GM21367 (cell line): ENCODE measurements around the gene SPEN.

ENCODE experiments used
- ATAC-seq: cut with Tn5 transposase; IDR thresholded peaks from one replicate; pipeline ENCODE4 v1.9.1; 2021; ENCODE audit not compliant: unreplicated experiment

SPEN gene

DNA sequence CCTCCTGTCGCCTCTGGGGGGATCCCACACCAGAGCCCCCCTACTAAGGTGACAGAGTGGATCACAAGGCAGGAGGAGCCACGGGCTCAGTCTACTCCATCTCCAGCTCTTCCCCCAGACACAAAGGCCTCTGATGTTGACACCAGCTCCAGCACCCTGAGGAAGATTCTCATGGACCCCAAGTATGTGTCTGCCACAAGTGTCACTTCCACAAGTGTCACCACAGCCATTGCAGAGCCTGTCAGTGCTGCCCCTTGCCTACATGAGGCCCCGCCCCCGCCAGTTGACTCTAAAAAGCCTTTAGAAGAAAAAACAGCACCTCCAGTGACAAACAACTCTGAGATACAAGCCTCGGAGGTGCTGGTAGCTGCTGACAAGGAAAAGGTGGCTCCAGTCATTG, 86.2 kb downstream of the SPEN start:
- no peak for ATAC-seq

DNA sequence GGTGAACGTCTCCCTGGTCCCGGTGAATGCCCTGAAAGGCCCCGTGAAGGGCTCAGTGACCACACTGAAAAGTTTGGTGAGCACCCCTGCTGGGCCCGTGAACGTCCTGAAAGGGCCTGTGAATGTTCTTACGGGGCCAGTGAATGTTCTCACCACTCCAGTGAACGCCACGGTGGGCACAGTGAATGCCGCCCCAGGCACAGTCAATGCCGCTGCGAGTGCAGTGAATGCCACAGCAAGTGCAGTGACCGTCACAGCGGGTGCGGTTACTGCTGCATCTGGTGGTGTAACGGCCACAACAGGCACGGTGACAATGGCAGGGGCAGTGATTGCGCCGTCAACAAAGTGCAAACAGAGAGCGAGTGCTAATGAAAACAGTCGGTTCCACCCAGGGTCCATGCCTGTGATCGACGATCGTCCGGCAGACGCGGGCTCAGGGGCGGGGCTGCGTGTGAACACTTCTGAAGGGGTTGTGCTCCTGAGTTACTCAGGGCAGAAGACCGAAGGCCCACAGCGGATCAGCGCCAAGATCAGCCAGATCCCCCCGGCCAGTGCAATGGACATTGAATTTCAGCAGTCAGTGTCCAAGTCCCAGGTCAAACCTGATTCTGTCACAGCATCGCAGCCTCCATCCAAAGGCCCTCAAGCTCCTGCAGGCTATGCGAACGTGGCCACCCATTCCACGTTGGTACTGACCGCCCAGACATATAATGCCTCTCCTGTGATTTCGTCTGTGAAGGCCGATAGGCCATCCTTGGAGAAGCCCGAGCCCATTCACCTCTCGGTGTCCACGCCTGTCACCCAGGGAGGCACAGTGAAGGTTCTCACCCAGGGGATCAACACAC, 86.9 kb downstream of the SPEN start:
- ATAC-seq: no peak

DNA sequence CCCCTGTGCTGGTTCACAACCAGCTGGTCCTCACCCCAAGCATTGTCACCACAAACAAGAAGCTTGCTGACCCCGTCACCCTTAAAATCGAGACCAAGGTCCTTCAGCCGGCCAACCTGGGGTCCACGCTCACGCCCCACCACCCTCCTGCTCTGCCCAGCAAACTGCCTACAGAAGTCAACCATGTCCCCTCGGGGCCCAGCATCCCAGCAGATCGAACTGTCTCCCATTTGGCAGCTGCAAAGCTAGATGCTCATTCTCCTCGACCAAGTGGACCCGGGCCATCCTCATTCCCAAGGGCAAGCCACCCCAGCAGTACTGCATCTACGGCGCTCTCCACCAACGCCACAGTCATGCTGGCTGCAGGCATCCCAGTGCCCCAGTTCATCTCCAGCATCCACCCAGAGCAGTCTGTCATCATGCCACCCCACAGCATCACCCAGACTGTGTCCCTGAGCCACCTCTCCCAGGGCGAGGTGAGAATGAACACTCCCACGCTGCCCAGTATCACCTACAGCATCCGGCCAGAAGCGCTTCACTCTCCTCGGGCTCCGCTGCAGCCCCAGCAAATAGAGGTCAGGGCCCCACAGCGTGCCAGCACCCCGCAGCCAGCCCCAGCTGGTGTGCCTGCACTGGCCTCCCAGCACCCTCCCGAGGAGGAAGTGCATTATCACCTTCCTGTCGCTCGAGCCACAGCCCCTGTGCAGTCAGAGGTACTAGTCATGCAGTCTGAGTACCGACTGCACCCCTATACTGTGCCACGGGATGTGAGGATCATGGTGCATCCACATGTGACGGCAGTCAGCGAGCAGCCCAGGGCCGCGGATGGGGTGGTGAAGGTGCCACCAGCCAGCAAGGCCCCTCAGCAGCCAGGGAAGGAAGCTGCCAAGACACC, 87.8 kb downstream of the SPEN start:
- ATAC-seq: no peak

DNA sequence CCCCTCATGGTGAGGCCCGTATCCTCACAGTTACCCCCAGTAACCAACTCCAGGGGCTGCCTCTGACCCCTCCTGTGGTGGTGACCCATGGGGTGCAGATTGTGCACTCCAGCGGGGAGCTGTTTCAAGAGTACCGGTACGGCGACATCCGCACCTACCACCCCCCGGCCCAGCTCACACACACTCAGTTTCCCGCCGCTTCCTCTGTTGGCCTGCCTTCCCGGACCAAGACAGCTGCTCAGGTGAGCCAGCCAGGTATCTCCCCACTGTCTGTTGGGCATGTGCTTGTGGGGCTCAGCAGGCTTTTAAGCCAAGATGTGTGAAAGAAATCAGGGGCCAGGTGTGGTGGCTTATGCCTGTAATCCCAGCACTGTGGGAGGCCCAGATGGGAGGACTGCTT, 88.5 kb downstream of the SPEN start:
- no peak for ATAC-seq

DNA sequence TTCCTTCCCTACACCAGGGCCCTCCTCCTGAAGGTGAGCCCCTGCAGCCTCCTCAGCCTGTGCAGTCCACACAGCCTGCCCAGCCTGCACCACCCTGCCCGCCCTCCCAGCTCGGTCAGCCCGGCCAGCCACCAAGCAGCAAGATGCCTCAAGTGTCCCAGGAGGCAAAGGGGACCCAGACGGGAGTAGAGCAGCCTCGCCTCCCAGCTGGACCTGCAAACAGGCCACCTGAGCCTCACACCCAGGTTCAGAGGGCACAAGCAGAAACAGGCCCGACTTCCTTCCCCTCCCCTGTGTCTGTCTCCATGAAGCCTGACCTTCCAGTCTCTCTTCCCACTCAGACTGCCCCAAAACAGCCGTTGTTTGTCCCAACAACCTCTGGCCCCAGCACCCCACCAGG, 89.6 kb downstream of the SPEN start:
- no peak for ATAC-seq

DNA sequence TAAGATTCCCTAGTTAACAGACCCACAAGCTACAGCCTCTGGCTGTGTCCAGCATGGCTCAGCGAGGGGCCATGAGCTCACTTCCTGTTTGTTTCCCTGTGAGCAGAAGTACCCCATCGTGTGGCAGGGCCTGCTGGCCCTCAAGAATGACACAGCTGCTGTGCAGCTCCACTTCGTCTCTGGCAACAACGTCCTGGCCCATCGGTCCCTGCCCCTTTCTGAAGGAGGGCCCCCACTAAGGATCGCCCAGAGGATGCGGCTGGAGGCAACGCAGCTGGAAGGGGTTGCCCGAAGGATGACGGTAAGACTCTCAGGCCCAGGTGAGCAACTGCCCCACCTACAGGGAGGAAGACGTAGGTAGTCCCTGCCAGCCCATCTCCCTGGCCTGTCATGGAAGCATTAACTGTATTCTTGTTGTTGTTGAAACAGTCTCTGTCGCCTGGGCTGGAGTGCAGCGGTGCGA, 90.2 kb downstream of the SPEN start:
- ATAC-seq: no peak

DNA sequence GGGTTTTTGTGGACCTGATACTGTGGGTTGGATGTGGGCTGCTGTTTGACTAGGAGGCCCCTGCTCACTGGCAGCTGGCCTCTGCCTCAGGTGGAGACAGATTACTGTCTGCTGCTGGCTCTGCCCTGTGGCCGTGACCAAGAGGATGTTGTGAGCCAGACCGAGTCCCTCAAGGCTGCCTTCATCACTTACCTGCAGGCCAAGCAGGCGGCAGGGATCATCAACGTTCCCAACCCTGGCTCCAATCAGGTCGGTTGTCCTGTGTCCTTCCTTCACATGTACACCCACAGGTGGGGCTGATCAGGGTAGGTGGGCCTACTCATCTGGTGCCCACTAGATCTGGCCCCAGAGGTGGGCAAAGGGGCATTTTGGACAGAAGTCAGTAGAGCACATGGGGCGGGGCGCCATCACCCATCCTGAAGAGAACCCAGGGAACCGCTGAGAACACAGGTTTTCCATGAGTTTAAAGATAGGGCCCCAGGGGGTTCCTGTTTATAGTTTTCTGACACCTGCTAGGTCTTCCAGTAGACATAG, 91.2 kb downstream of the SPEN start:
- no peak for ATAC-seq

DNA sequence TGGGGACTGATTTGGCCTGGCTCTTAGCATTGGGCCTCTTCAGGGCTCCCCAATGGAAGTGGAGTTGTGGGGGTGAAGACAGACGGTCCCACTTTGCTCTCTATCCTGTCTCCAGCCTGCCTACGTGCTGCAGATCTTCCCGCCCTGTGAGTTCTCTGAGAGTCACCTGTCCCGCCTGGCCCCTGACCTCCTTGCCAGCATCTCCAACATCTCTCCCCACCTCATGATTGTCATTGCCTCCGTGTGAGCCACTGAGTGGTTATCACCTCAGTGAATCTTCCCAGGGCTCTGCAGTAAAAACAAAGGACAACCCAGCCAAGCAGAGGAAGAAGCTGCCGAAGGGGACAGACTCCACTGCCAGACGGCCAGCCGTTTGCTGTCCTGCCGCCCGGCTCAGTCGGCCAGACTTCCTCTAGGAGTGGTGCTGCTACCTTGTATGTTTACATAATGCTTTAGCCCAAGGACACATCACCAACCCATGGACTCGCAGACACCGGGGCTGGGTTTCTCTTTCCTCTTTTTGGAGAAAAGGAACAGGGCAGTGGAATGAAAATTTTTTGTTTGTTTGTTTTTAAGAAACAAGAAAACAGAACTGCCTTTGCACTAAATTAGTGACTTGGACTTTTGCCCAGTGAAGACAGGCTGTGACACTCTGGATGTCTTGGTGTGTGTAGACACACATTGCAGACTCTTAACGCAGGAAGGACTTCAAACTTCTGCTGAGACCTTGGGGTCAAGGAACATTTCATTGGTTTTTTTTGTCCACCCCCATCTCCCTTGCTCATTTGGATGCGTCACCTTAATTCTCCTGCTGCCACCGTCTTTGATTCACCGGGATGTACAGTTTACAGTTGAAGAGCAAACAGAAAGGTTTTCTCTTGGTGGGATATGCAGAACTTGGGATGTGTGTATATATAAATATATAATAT, 91.9 kb downstream of the SPEN start:
- no peak for ATAC-seq

DNA sequence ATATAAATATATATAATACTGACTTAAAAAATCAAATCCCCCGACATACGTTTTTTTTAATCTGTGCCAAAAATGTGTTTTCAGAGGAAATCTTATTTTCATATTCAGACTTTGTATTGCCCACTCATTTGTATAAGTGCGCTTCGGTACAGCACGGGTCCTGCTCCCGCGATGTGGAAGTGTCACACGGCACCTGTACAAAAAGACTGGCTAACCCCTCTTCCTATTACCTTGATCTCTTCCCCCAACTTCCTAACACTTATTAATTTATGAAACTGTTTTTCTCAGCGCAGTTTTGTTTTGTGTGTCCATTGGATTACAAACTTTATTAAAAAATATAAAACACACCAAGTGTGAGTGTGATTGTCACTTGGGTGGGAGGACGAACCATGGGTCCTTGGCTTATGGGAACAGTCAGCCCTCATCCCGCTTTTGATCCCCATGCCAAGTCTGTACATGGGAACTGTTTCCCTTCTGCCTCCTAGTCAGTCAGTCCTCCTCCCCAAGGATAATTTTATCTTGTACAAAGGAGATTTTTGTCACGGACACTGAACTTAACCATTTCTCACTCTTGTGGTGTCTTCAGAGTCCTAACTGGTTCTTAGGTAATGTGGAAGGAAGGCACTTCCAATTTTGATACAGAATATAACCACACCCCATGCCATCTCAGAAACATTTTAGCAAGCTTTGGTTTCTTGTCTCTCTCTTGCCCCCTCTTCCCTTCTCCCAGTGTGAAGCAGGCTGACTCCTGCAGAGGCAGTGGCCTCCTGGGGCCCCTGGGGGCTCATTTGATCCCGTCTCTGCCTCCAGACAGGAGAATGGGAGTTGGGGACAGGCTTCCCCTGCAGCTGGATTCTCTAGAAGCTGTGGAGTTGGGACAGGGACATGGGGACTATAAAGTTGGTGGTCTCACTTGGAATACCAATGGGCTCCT, 92.9 kb downstream of the SPEN start:
- ATAC-seq: no peak

DNA sequence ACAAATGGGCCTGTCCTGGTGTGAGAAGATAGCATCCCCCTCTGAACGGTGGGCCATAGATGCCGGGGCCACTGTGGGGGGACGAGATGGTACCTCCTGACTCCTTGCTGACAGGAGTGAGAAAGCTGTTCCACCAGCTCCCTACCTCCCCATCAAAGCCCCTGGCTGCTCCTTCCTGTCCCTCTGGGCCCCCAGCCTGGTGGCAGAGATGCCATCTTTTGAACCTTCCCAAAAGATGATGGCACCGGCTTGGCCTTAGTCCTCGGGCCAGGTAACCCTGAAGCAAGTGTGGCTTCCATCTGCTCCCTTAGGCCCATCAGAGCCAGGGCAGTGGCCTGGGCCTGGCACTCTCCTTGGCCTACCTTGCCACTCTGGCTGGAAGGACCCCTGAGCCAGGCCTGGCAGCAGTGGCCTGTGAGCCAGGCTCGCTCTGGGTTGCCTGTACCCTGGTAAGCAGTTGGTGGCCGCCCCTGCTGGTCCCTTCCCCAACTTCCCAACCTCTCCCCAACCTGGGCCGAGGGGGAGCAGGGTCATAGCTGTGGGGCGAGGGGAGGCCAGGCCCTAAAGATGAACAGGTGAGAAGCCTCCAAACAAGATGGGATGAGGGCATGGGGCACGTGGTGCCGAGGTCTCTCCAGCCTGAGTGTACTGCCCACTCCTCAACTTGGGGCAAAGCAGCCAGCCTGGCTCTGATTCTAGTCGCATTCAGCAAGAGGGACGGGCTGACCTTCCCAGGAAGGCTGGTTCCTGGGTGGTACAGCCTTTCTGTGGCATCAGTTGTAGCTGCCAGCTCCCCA, 93.7 kb downstream of the SPEN start:
- no peak for ATAC-seq

DNA sequence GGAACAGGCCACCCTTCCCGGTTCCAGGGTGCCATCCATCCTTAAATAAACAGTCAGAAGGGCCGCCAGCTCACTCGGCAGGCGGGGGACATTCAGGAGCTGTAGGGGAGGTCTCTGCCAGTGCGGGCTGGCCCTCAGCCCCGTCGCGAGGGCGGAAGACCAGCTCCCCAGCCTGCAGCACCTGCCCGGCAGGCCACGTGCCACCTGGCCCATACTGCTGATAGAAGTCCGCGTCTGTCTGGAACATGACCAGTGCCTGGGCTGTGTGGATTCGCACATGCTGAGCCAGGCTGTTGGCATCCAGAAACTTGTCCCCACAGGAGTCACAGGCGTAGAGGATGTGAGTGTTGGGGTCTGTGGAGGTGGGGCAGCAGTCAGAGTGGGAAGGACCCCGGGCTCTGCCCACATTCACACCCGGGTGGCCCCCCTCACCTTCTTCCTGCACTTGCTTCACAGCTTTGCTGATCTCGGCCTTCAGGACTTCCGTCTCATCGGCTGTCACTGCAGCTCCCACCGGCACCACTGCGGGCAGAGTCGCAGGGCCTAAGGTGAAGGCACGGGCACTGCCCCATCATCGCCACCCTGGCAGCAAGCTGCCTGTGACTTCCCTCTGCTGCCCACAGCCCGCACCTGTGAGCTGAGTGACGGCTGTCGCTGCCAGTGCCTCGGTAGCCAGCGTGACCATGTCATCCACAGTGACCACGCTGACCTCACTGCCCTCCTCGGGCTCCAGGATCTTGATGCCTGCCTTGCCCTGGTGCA, 94.6 kb downstream of the SPEN start:
- no peak for ATAC-seq

DNA sequence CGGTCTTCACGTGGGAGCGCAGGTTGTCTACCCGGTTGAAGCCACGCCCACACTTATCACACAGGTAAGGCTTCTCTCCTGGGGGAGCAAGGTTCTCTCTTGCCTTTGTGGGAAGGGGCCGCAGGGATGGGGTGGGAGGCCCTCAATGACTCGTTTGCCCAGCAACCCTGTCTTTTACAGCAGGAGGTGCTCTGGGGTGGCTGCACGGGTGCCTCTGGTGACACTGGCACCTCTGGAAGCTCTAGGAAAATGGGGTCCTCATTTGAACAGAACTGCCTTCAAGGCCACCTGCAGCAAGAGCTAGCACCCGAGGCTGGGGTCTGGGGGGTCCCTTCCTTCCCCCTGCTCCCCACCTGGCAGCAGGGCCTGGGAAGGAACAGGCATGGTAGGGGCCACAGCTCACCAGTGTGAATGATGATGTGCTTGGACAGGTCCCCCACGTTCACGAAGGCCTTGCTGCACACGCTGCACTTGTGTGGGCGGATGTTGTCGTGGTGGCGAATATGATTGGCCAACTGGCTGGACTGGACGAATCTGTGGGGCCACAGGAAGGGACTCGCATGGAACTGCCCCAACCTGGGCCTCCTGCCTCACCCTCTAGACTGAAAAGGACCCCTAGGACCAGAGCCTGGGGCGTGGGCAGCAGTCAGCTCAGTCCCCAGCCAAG, 95.3 kb downstream of the SPEN start:
- no peak for ATAC-seq

DNA sequence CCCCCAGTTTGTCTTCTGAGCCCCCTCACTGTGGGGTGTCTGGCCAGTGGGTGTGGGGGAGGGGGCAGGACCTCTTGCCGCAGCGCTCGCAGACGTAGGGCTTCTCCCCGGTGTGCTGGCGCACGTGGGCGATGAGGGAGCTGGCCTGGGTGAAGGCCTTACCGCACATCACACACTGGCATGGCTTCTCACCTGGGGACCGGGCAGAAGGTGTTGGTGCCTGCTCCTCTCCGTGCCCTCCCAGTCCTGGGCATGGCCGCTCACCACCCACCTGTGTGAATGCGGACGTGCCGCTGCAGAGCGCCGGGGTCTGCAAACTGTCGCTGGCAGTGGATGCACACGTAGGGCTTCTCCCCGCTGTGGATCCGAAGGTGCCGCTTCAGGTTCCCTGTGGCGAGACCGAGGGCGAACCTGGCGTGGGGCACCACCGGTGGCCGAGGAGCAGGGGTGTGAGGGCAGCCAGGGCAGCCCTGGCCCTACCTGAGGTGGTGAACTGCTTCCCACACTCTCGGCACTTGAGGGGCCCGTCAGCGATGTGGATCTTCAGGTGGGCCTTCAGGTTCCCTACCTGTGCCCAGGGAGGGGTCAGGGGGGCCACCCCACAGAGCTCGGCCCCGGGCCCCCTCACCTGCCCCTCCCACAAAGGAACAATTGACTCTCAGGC, 96.0 kb downstream of the SPEN start:
- no peak for ATAC-seq

DNA sequence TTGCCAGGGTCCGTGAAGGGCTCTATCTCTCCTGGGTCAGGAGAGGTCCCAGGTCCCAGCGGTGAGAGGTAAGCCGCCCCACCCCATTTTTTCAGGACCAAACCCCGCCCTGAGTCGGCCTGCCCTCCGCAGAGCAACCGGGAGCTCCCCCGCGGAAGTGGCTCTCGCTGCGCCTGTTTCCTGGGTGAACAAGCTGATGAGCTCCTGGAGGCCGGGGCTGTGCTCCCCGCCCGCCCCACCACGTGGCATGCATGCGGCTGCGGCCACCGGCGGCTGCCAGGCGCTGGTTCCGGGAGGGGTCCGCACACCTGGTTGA, 96.4 kb downstream of the SPEN start:
- ATAC-seq: no peak

DNA sequence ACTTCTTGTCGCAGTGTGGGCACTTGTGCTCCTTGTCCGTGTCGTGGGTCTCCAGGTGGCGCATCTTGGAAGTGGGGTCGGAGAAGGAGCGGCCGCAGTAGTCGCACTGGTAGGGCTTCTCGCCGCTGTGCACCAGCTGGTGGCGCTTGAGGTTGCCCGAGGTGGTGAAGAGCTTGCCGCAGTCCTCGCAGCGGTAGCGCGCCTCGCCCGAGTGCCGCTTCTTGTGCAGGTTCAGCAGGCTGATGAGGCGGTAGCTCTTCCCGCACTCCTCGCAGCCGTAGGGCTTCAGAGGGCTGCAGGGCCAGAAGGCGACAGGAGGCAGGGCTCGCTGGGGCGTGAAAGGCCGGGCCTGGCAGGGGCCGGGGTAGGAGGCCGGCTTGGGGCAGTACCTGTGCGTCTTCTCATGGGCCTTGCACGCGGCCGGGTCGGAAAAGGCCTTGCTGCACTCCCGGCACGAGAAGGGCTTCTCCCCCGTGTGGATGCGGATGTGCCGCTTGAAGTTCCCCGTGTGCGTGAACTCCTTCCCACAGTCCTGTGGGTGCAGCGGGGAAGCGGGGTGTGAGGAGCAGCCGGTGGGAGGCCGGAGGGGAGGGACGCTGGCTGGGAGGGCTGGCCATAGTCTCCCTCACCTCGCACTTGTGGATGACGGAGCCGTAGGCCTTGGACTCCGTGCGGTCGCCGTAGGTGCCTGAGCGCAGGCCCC, 97.0 kb downstream of the SPEN start:
- ATAC-seq: no peak

DNA sequence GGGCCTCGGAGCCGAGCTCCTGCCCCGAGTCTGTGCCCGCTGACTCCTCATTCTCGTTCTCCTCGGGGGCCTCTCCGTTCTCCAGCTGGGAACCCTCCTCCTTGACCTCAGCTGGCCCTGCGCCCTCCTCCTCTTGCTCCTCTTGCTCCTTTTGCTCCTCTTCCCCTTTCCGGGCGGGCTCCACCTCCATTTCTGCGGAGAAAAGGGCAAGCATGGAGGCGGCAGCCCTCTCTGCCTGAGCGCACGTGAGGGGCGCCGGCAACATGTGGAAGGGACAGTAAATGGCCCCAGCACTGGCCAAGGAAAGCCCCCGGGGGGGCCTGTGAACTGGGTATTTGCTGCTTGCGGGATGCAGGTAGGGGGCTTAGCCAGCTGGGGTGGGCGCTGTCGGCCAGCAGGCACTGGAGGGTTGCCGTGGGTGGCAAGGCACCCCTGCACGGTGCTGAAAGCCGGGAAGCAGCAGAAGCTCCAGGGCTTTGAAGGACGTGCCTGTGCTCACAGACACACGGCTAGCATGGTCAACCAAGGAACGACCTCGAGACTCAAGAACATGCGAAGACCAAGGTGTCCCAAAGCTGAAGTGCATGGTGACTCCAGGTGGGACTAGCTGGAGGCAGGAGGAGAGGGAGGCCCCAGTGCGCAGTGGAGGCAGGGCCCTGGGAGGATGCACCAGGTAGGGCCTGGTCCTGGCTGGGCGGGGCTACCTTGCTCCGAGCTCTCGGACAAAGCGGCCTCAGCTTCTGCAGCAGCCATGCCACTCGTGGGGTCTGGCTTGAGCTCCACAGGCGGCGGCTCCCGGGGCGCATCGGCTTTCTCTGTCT, 97.7 kb downstream of the SPEN start:
- no peak for ATAC-seq
